GM12875 (cell line): ENCODE measurements around the gene HSD17B2.
A peak's percentile ranks its signal among the peaks of the same experiment; 100 is the strongest.

Experiments used
- H3K4me3 ChIP-seq: one replicate; pipeline ENCODE4 v1.5.1; 2011; ENCODE audit warnings: low read depth, low read length, control low read depth
- TF ChIP-seq, protein P1 (sequence below): IDR thresholded peaks from 2 replicates; pipeline ENCODE4 v1.5.1; 2011; ENCODE audit warnings: low read depth, mild to moderate bottlenecking, control low read depth, inconsistent platforms, low read length, moderate library complexity, borderline replicate concordance; ENCODE audit not compliant: insufficient read depth

Gene HSD17B2

DNA sequence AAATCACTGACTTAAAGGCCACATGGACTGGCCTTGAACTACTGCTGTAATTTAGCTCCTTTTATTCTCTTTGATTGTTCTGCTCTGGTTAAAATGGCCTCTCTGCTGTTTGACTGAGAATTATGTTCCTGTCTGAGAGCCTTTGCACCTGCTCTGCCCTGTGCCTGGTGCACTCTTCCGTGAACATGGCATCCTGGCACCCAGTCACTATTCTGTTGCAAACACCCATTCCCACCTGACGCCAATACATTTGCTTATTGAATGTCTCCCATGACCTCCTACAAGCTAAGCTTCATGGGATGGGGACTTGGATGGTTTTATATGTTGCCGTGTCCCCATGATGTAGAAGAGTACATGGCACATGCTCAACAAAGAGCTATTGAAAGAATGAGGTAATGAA is 20.1 kb downstream of the HSD17B2 start:
- TF ChIP-seq, protein P1, sequence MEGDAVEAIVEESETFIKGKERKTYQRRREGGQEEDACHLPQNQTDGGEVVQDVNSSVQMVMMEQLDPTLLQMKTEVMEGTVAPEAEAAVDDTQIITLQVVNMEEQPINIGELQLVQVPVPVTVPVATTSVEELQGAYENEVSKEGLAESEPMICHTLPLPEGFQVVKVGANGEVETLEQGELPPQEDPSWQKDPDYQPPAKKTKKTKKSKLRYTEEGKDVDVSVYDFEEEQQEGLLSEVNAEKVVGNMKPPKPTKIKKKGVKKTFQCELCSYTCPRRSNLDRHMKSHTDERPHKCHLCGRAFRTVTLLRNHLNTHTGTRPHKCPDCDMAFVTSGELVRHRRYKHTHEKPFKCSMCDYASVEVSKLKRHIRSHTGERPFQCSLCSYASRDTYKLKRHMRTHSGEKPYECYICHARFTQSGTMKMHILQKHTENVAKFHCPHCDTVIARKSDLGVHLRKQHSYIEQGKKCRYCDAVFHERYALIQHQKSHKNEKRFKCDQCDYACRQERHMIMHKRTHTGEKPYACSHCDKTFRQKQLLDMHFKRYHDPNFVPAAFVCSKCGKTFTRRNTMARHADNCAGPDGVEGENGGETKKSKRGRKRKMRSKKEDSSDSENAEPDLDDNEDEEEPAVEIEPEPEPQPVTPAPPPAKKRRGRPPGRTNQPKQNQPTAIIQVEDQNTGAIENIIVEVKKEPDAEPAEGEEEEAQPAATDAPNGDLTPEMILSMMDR, result no peak
- no peak overlapping the region for H3K4me3 ChIP-seq

DNA sequence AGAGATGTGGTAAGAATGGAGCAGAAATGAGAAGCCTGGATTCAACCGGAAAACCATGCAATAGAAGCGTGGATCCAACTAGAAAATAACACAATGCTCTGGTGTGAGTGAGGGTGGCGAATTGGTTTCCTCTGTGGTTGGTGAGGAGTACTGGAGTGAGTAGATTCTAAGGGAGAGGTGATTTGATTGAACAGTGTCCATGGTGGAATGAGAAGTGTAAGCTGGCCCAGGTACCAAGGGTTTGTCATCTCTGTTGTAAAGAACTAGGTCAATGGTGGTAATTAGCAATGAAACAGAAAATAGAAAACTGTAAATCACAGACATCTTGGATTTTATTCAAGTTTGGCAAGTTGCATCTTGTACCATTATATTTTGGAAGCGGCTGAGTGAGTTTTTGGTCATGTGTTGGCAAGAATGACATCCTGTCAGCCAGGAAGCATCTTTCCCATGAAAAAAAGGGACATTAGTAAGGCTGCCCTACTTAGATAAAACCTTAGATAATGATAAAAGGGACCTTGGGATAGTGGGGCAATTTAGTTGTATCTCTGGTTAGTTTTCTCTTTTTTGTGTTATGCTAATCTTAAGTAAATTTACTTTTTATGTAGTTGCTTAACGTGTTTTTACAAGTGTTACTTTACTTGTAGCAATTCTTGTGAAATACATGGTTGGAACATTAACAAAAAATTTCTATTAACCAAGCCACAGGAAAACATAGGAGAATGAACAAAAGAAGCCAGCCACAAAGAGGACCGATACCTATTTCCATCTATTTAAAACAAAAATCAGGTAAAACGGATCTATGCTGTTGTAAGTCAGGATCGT is 20.9 kb downstream of the HSD17B2 start:
- H3K4me3 ChIP-seq, result no peak overlapping the region
- TF ChIP-seq, protein P1, result no peak

DNA sequence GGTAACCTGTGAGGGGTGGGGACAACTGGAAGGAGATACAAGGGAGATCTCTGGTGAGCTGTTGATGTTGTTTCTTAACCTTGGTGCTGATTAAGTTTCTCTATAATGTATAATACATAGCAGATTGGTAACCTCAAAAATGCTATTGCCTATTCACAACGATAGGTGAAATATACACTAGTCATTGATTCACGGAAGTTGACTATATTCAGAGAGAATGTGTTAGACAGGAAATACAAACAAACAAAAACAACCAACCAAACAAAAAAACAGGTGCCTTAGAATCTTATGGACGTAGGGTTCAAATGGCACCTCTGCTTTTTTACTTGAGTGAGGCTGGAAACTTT is 21.5 kb downstream of the HSD17B2 start:
- TF ChIP-seq, protein P1, result no peak
- H3K4me3 ChIP-seq, result no peak overlapping the region

DNA sequence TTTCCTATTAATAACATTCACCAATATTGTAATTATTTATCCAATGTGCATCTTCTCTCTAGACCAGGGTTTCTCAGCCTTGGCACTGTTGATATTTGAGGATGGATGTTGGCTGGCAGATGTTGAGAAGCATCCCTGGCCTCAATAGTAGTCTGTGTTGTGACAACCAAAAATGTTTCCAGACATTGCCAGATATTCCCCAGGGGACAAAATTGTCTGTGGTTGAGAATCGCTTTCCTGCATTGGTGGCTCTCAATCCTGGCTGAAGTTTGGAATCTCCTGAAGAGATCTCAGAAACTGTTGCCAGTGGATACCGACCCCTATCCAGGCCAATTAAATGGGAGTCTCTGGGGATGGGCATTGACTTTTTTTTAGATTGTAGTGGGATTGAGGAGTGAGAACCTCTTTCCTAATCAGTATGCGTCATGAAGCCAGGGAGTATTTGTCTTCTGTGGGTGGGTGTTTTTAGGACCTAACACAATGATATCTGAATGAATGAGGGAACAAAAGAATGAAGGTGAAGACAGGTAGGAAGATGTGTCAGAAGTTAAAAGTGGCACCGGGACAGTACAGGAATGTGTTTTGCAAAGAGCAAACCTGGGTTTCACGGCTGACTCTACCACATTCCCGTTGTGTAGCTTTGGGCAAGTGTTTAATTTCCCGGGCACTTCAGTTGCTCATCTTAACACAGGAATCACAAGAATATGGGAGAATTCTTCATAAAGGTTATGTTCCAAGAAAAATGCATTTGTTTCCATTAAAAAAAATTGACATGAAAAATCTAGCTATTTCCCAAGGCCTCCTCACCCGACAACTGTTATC is 24.3 kb downstream of the HSD17B2 start:
- TF ChIP-seq, protein P1, result no peak
- no peak overlapping the region for H3K4me3 ChIP-seq

DNA sequence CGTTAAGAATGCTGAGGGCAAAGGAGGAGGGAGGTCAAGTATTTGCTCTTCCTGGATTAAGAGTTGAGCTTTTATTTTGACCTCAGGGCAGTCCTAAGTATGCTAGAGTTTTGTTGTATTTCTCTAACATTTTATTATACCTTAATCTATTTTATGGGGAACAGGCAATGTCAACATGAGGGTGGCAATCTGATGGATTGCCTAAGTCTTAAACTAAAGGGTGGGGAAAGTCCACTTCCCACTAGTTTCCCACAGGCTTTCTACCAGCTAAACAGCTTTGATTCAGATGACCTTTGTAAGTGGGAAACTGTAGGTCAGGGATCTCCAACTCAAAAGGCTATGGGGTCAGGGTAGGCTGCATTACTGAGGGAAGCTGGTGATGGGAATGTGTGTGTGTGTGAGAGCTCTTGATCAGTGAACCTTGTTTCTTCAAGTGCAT is 24.9 kb downstream of the HSD17B2 start:
- TF ChIP-seq, protein P1, result no peak
- H3K4me3 ChIP-seq, result no peak overlapping the region

DNA sequence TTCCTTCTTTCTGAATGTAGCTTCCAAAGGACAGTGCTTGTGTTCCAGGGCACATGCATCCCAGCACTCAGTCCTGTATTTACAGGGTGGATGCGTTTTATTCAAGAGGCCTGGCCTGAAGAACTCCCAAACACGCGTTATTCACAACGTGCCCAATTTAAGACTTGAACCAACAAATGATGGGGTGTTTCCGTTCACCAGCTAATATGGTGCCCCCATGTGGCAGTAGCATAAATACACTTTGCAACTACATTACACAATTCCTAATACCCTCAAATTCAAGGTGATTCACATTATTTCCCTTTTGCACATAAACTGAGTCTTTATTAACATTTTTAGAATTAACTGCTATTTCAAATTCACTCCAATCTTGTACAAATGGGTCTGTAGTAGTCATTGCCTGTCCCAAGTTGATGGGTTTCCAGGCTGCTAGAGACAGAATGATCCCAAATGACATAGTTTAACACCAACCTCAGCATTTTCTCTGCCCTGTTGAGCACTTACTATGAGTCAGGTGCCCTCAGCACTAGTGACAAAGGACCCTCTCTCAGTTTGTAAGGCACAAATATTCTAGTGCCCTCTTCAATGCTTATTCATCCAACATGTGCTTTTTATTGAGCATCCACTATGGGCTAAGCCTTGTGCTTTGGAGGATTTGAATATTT is 26.9 kb downstream of the HSD17B2 start:
- TF ChIP-seq, protein P1, result peak; percentile 46; the same call in 1 of the 2 replicates

More for the DNA sequence above, 26.9 kb downstream of the HSD17B2 start:
- no peak overlapping the region for H3K4me3 ChIP-seq
